ENCODE results near the gene KIFC3. TPM values are rescaled to one million over a fixed set of nuclear protein-coding genes. Genes with fewer than 3 reads are reported as not detected.

Gene KIFC3
- total and polyA plus RNA-seq, 2 donors (not counting 1 experiment from before 2014, with no cell fraction given): 0.07 to 0.67 TPM

DNA sequence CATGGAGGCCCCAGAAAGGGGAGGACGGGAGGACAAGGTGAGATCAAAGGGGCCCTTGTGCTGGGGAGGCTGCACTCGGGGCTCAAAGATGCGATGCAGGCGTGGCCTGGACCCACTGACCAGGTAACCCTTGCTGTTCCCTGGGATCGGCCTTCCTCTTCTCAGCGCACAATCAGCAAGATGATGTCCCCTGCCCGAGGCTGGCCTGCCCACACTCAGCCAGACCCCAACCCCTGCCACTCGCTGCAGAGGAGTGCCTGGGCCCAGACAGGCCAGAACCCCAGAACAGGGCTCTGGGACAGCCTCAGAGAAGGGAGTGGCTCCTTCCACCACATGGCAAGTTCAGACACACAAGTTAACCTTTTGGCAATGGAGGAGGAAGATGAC is 14.8 kb downstream of the KIFC3 start:
- CTCF ChIA-PET: no interaction called here
- TF ChIP-seq EZH2 (IDR thresholded peaks at IDR 0.05; ENCODE audit: borderline replicate concordance, insufficient read depth, low read depth, low read length, poor library complexity, severe bottlenecking): no peak
- TF ChIP-seq, protein P1, sequence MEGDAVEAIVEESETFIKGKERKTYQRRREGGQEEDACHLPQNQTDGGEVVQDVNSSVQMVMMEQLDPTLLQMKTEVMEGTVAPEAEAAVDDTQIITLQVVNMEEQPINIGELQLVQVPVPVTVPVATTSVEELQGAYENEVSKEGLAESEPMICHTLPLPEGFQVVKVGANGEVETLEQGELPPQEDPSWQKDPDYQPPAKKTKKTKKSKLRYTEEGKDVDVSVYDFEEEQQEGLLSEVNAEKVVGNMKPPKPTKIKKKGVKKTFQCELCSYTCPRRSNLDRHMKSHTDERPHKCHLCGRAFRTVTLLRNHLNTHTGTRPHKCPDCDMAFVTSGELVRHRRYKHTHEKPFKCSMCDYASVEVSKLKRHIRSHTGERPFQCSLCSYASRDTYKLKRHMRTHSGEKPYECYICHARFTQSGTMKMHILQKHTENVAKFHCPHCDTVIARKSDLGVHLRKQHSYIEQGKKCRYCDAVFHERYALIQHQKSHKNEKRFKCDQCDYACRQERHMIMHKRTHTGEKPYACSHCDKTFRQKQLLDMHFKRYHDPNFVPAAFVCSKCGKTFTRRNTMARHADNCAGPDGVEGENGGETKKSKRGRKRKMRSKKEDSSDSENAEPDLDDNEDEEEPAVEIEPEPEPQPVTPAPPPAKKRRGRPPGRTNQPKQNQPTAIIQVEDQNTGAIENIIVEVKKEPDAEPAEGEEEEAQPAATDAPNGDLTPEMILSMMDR (IDR thresholded peaks at IDR 0.05): no peak
- peaks cover 7% of the 10 kb centered on the region for H3K27me3 Mint-ChIP-seq

DNA sequence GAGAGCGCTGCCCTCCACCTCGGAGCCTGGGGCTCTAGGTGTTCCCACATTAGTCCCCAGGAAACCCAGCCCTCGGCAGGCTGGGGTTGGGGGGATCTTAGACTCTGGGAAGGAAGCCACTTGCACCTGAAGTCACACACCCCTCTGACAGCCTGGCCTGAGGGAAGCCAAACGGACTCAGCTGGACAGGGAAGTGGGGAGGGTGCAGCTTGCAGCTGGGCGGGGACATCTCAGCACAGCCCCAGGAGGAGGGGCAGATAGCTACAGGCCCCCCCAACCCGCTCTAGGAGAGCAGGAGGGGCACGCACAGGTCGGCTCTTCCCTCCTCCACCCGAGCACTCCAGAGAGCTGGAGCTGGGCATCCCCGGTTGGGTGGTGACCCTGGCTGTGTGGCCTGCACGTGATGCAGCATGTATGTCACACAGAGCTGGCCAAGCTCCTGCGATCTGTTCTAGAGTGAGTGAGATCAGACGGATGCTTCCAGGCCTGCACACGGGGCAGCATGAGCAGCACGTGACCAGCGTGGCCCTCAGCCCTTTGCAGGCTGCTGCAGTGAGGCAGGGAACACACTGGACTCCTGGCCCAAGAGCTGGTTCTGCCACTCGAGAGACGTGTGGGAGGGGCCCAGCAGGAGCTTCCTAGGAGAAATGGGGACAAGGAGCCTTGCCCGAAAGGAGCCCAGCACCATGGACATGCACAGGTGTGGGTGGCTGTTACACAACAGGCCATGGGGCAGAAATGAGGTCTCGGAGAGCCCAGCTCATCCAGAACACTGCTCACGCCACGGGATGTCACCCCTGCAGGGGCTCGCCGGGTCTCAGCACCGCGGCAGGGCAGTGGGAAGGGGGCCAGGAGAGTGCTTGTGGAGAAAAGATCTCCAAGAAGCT is 15.4 kb downstream of the KIFC3 start:
- Histone ChIP-seq H3K36me3 (replicated peaks in 1 of 2; ENCODE audit: control extremely low read depth in 1 of 2, control insufficient read depth in 1 of 2, extremely low read depth in 1 of 2, insufficient read depth in 2 of 2, low read length in 1 of 2) (no peaks in the 10 kb centered on the region), H3K9ac (ENCODE audit: low read length) (no peak overlapping the region), H4K20me1 (ENCODE audit: control insufficient read depth, insufficient read depth, low read length, poor library complexity, severe bottlenecking) (no peaks in the 10 kb centered on the region), H3K79me2 (ENCODE audit: control insufficient read depth, insufficient read depth, low read length) (no peaks in the 10 kb centered on the region), H3K4me1 (ENCODE audit: control insufficient read depth in 2 of 2, insufficient read depth in 2 of 2, low read length in 2 of 2) (no peaks in the 10 kb centered on the region), H3K27me3 (replicated peaks in 1 of 4; ENCODE audit: control extremely low read depth in 1 of 4, control insufficient read depth in 3 of 4, insufficient read depth in 4 of 4, low read length in 3 of 4) (no peaks in the 10 kb centered on the region), H3K4me3 (ENCODE audit: control extremely low read depth in 1 of 5, extremely low read depth in 1 of 5, insufficient read depth in 1 of 5, low read depth in 2 of 5, low read length in 4 of 5) (no peak overlapping the region), H3K27ac (ENCODE audit: low read length in 2 of 2) (no peak overlapping the region), H3K9me3 (ENCODE audit: control extremely low read depth in 1 of 3, control insufficient read depth in 2 of 3, insufficient read depth in 1 of 3, low read length in 2 of 3) (no peaks in the 10 kb centered on the region), H3K4me2 (replicated peaks; ENCODE audit: low read depth, low read length, poor library complexity, severe bottlenecking) (no peak overlapping the region), H2AFZ (ENCODE audit: insufficient read depth, low read depth, low read length, poor library complexity, severe bottlenecking) (no peak overlapping the region)
- POLR2A ChIA-PET: no interaction called here
- WGBS (ENCODE audit: insufficient coverage): 90% methylated on average over 24 of the region's 26 CpGs
- Mint-ChIP-seq H3K4me3 (no peak overlapping the region), H3K27me3 (peaks cover 7% of the 10 kb centered on the region), H3K4me1 (no peaks in the 10 kb centered on the region), H3K27ac (no peak overlapping the region), H3K9me3 (ENCODE audit: insufficient read depth) (no peaks in the 10 kb centered on the region)
- intact Hi-C loops (cut with micrococcal nuclease): no loop called here
- CTCF ChIA-PET: no interaction called here
- no peak for TF ChIP-seq EZH2 (IDR thresholded peaks at IDR 0.05; ENCODE audit: borderline replicate concordance, insufficient read depth, low read depth, low read length, poor library complexity, severe bottlenecking)
- TF ChIP-seq, protein P1 (IDR thresholded peaks at IDR 0.05): no peak
- ATAC-seq (ENCODE audit: low read depth) (no peak), DNase-seq (no peak)

More for the DNA sequence above, 14.8 kb downstream of the KIFC3 start:
- WGBS (ENCODE audit: insufficient coverage): 79% methylated on average over 7 of the region's 8 CpGs
- intact Hi-C loops (cut with micrococcal nuclease): no loop called here
- Histone ChIP-seq H3K4me3 (ENCODE audit: control extremely low read depth in 1 of 5, extremely low read depth in 1 of 5, insufficient read depth in 1 of 5, low read depth in 2 of 5, low read length in 4 of 5) (no peak overlapping the region), H3K9me3 (ENCODE audit: control extremely low read depth in 1 of 3, control insufficient read depth in 2 of 3, insufficient read depth in 1 of 3, low read length in 2 of 3) (no peaks in the 10 kb centered on the region), H4K20me1 (ENCODE audit: control insufficient read depth, insufficient read depth, low read length, poor library complexity, severe bottlenecking) (no peaks in the 10 kb centered on the region), H2AFZ (ENCODE audit: insufficient read depth, low read depth, low read length, poor library complexity, severe bottlenecking) (no peak overlapping the region), H3K79me2 (ENCODE audit: control insufficient read depth, insufficient read depth, low read length) (no peaks in the 10 kb centered on the region), H3K27ac (ENCODE audit: low read length in 2 of 2) (no peak overlapping the region), H3K4me1 (ENCODE audit: control insufficient read depth in 2 of 2, insufficient read depth in 2 of 2, low read length in 2 of 2) (no peaks in the 10 kb centered on the region), H3K27me3 (replicated peaks in 1 of 4; ENCODE audit: control extremely low read depth in 1 of 4, control insufficient read depth in 3 of 4, insufficient read depth in 4 of 4, low read length in 3 of 4) (no peaks in the 10 kb centered on the region), H3K4me2 (replicated peaks; ENCODE audit: low read depth, low read length, poor library complexity, severe bottlenecking) (no peak overlapping the region), H3K9ac (ENCODE audit: low read length) (no peak overlapping the region), H3K36me3 (replicated peaks in 1 of 2; ENCODE audit: control extremely low read depth in 1 of 2, control insufficient read depth in 1 of 2, extremely low read depth in 1 of 2, insufficient read depth in 2 of 2, low read length in 1 of 2) (no peaks in the 10 kb centered on the region)
- Mint-ChIP-seq H3K4me1 (no peaks in the 10 kb centered on the region), H3K4me3 (no peak overlapping the region), H3K27ac (no peak overlapping the region), H3K9me3 (ENCODE audit: insufficient read depth) (no peaks in the 10 kb centered on the region)
- POLR2A ChIA-PET: no interaction called here
- DNase-seq (no peak), ATAC-seq (ENCODE audit: low read depth) (no peak)
